Karpas-422 (cell line): ENCODE measurements around the gene ARL2. TPM values are rescaled to one million over a fixed set of nuclear protein-coding genes. Genes with fewer than 3 reads are reported as not detected.

Experiments
- DNase-seq: peaks from one replicate; pipeline ENCODE4 v3.0.0-alpha.2; 2015
- H2AFZ ChIP-seq: fragments of 200-600 bp; sonication (generic); 2 replicates; pipeline ENCODE4 v1.6.1; 2014; ENCODE audit warnings: antibody characterized with exemption, low read length, mixed read lengths
- H3K27ac ChIP-seq: fragments of 200-600 bp; sonication (generic); 2 replicates; pipeline ENCODE4 v1.5.1; 2014; ENCODE audit warnings: mild to moderate bottlenecking, low read length, moderate library complexity
- H3K27me3 ChIP-seq: fragments of 200-600 bp; sonication (generic); 2 replicates; pipeline ENCODE4 v1.6.1; 2014; ENCODE audit warnings: low read length, mixed read lengths
- H3K36me3 ChIP-seq: fragments of 200-600 bp; sonication (generic); 2 replicates; pipeline ENCODE4 v1.6.1; 2014; ENCODE audit warnings: low read length, mixed read lengths; ENCODE audit not compliant: insufficient read depth
- H3K4me1 ChIP-seq: fragments of 200-600 bp; sonication (generic); 2 replicates; pipeline ENCODE4 v1.6.1; 2014; ENCODE audit warnings: mild to moderate bottlenecking, low read length, mixed read lengths
- H3K4me2 ChIP-seq: fragments of 200-600 bp; sonication (generic); 2 replicates; pipeline ENCODE4 v1.6.1; 2014; ENCODE audit warnings: low read length, low read depth, mild to moderate bottlenecking; ENCODE audit not compliant: poor library complexity, severe bottlenecking
- H3K4me3 ChIP-seq: fragments of 200-600 bp; sonication (generic); 2 replicates; pipeline ENCODE4 v1.5.1; 2014; ENCODE audit warnings: mild to moderate bottlenecking, antibody characterized with exemption, low read length, mixed read lengths
- H3K79me2 ChIP-seq: fragments of 200-600 bp; sonication (generic); 2 replicates; pipeline ENCODE4 v1.6.1; 2014; ENCODE audit warnings: mild to moderate bottlenecking, low read length, mixed read lengths
- H3K9ac ChIP-seq: fragments of 200-600 bp; sonication (generic); 2 replicates; pipeline ENCODE4 v1.6.0; 2014; ENCODE audit warnings: low read length
- H3K9me2 ChIP-seq: fragments of 200-600 bp; sonication (generic), shearing (Covaris generic); replicated peaks from 2 replicates; pipeline ENCODE4 v1.6.0; 2014; ENCODE audit warnings: mild to moderate bottlenecking, low read length, moderate library complexity; ENCODE audit not compliant: insufficient read depth
- H3K9me3 ChIP-seq: fragments of 300-700, 200-600 bp; sonication (generic); 2 replicates; pipeline ENCODE4 v1.6.1; 2014; ENCODE audit warnings: low read length, mixed read lengths
- H4K20me1 ChIP-seq: fragments of 200-600 bp; sonication (generic); 2 replicates; pipeline ENCODE4 v1.6.1; 2014; ENCODE audit warnings: mild to moderate bottlenecking, antibody characterized with exemption, low read length, low read depth; ENCODE audit not compliant: insufficient read depth
- total RNA-seq: library from RNA; depleted of rRNA; stranded (reverse); fragments of >200 nt; shearing (Covaris generic); gene quantifications from 2 replicates; pipeline ENCODE4 v1.2.3, GENCODE V29; 2014; ENCODE audit warnings: low replicate concordance

Gene ARL2
- total RNA-seq, 1 experiment from 2014 or later = 28.9 TPM

DNA sequence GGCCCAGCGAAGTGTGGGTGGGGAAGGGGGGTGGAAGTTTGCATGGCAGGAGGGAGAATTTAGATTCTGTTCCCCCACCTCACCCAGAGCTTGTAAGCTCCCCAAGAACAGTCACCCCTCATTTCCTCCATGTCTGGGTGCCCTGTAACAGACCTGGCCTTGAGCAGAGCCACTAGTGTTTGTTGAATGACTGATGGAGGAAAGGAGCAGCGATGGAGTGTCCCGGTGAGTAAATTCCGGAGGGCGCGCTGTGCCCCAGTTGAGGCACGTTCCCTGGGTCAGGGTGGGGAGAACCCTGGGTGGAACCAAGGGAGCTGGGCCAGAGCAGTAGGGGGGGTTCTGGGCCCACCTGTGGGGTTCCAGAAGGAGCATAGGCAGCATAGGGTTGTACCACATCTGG lies 43.6 kb downstream of the ARL2 start:
- Histone ChIP-seq H3K27ac (no peak overlapping the region), H3K4me2 (no peak overlapping the region), H3K9me3 (no peaks in the 10 kb centered on the region), H3K4me3 (no peak overlapping the region), H3K36me3 (no peaks in the 10 kb centered on the region), H4K20me1 (no peaks in the 10 kb centered on the region), H2AFZ (no peak overlapping the region), H3K27me3 (no peaks in the 10 kb centered on the region), H3K9ac (no peak overlapping the region), H3K4me1 (0 out of 2 replicates have a peak, but pooled peaks cover 3% of the 10 kb centered on the region), H3K9me2 (no peaks in the 10 kb centered on the region), H3K79me2 (no peaks in the 10 kb centered on the region)
- no peak for DNase-seq

GRCh38 chr11:65058012-65058411 lies 44.1 kb downstream of the ARL2 start:
- Histone ChIP-seq H3K27ac (no peak overlapping the region), H3K4me3 (no peak overlapping the region), H3K9me2 (no peaks in the 10 kb centered on the region), H3K36me3 (no peaks in the 10 kb centered on the region), H4K20me1 (no peaks in the 10 kb centered on the region), H3K4me2 (no peak overlapping the region), H2AFZ (no peak overlapping the region), H3K4me1 (0 out of 2 replicates have a peak, but pooled peaks cover 3% of the 10 kb centered on the region), H3K79me2 (no peaks in the 10 kb centered on the region), H3K27me3 (no peaks in the 10 kb centered on the region), H3K9me3 (no peaks in the 10 kb centered on the region), H3K9ac (no peak overlapping the region)
- DNase-seq = no peak

DNA sequence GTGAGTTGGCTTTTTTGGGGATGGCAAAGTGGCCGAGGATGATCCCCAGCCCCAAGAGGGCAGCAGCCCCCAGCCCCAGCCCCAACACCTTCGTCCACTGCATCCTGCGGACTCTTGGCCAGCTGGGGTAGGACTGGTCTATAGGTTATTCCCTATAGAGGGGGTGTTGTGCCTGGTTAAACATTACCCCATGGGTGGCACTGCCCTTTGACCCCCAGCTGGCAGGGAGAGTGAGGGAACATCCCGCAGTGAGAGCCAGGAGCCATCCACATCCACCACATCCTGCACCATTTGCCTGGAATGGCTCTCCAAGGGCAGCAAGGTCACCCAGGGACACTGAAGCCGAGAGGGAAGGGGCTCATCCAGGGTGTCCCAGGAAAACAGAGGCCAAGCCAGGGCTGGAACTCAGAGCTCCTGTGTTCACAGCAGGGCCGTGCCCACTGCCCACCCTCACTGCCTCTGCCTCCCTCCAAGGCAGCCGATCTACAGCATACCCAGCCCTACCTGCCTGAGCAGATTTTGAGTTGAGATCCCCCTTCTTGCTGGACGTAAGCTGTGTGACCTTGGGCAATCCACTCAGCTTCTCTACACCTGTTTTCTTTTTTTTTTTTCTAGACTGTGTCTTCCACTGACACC lies 44.6 kb downstream of the ARL2 start, which contains the start of gene NAALADL1:
NAALADL1 (minus strand) TSS at position 135 of the 636 bp plus-strand sequence; CDS start at position 103, 32 bp downstream.
- H3K4me3 ChIP-seq = no peak within 1 kb of the TSS
- no peaks in the 10 kb centered on the region for H4K20me1 ChIP-seq

DNA sequence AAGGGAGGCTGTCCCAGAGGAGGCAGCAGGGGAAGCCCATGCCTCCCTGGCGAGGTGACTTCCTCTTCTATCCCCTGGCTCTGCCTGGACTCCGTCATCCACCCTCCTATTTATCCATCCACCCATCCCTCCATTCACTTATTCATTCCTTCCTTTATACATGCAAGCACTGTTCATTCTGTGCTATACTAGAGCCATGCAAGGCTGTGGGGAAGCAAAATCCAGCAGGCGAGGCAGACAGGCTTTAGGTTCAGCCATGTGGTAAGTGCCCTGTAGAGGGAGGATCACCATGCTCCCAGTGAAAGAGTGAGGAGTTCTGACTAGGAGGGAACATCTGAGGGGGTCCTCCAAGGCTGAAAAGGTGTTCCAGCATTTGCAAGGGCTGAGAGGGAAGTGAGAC lies 45.6 kb downstream of the ARL2 start:
- Histone ChIP-seq H3K79me2 (no peaks in the 10 kb centered on the region), H3K9me2 (no peaks in the 10 kb centered on the region), H3K27me3 (no peaks in the 10 kb centered on the region), H2AFZ (no peak overlapping the region), H4K20me1 (no peaks in the 10 kb centered on the region), H3K9me3 (no peaks in the 10 kb centered on the region), H3K36me3 (no peaks in the 10 kb centered on the region), H3K4me3 (no peak overlapping the region), H3K9ac (no peak overlapping the region), H3K4me2 (no peak overlapping the region), H3K4me1 (0 out of 2 replicates have a peak, but pooled peaks cover 3% of the 10 kb centered on the region), H3K27ac (no peak overlapping the region)
- no peak for DNase-seq

More for the DNA sequence above, 44.6 kb downstream of the ARL2 start, which contains the start of gene NAALADL1:
- Histone ChIP-seq H2AFZ (no peak within 1 kb of the TSS), H3K9me3 (no peaks in the 10 kb centered on the region), H3K4me1 (0 out of 2 replicates have a peak, but pooled peaks cover 3% of the 10 kb centered on the region), H3K4me2 (no peak within 1 kb of the TSS), H3K9me2 (no peaks in the 10 kb centered on the region), H3K79me2 (no peaks in the 10 kb centered on the region), H3K36me3 (no peaks in the 10 kb centered on the region), H3K9ac (no peak within 1 kb of the TSS), H3K27me3 (no peaks in the 10 kb centered on the region), H3K27ac (no peak within 1 kb of the TSS)
- DNase-seq = no peak

GRCh38 chr11:65059959-65060824 lies 46.2 kb downstream of the ARL2 start:
- no peak overlapping the region for H3K4me2 ChIP-seq
- H3K9me3 ChIP-seq = no peaks in the 10 kb centered on the region
- H4K20me1 ChIP-seq = no peaks in the 10 kb centered on the region
- no peaks in the 10 kb centered on the region for H3K9me2 ChIP-seq
- 0 out of 2 replicates have a peak, but pooled peaks cover 3% of the 10 kb centered on the region for H3K4me1 ChIP-seq
- no peaks in the 10 kb centered on the region for H3K36me3 ChIP-seq
- H3K27me3 ChIP-seq = no peaks in the 10 kb centered on the region
- H3K79me2 ChIP-seq = no peaks in the 10 kb centered on the region
- no peak overlapping the region for H3K9ac ChIP-seq
- no peak for DNase-seq
- H2AFZ ChIP-seq = no peak overlapping the region; the same call in 1 of the 2 replicates
- H3K27ac ChIP-seq = no peak overlapping the region
- H3K4me3 ChIP-seq = no peak overlapping the region

DNA sequence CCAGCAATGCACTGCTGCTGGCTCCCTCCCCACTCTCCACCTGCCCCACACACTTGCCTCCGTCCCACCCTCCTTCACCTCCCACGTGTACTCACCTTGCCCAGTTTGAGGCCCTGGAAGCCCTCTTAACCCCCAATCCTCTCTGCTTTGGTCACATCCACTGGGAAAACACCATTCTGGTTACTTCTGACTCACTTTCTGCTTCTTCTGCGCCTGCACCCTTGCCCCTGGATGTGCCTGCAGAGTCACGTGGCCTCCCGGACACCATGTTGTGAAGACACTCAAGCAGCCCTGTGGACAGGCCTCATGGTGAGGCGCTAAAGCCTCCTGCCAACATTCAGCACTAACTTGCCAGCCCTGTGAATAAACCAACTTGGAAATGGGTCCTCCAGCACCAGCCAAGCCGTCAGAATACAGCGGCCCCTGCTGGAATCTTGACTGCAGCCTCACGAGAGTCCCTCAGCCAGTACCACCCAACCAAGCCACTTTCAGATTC lies 47.0 kb downstream of the ARL2 start:
- Histone ChIP-seq H3K4me2 (no peak overlapping the region), H3K4me3 (no peak overlapping the region)

GRCh38 chr11:65063532-65063931 lies 49.6 kb downstream of the ARL2 start:
- Histone ChIP-seq H3K4me2 (no peak overlapping the region), H3K27ac (no peak overlapping the region), H3K9me3 (no peaks in the 10 kb centered on the region), H3K9ac (no peak overlapping the region), H3K36me3 (no peaks in the 10 kb centered on the region), H4K20me1 (no peaks in the 10 kb centered on the region), H3K27me3 (no peaks in the 10 kb centered on the region), H3K79me2 (no peaks in the 10 kb centered on the region), H3K9me2 (no peaks in the 10 kb centered on the region), H2AFZ (no peak overlapping the region), H3K4me3 (no peak overlapping the region), H3K4me1 (0 out of 2 replicates have a peak, but pooled peaks cover 3% of the 10 kb centered on the region)
- DNase-seq = no peak

More for the DNA sequence above, 47.0 kb downstream of the ARL2 start:
- Histone ChIP-seq H3K9ac (no peak overlapping the region), H2AFZ (no peak overlapping the region), H3K27me3 (no peaks in the 10 kb centered on the region), H3K79me2 (no peaks in the 10 kb centered on the region), H3K27ac (no peak overlapping the region), H4K20me1 (no peaks in the 10 kb centered on the region), H3K9me2 (no peaks in the 10 kb centered on the region), H3K4me1 (0 out of 2 replicates have a peak, but pooled peaks cover 3% of the 10 kb centered on the region), H3K9me3 (no peaks in the 10 kb centered on the region), H3K36me3 (no peaks in the 10 kb centered on the region)
- peak; percentile 67 for DNase-seq

DNA sequence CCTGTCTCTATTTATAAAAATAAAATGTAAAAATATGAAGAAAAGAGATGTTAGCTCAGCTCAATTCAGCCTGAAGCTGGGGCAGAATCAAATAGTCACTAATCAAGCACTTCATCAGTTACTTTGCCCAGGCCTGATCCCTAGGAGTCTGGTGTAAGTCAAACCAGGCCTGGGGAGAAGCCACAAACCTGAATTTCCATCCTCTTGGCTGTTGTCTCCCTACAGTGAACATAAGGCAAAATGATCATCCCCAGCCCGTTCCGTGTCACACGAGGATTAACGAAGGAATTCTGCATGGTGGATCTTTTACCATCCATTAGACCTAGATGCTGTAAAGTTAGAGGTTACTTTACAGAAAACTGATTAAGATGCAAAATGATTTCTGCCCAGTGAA lies 50.9 kb downstream of the ARL2 start:
- H2AFZ ChIP-seq = no peak overlapping the region
- H3K4me2 ChIP-seq = no peak overlapping the region

More for the DNA sequence above, 50.9 kb downstream of the ARL2 start:
- Histone ChIP-seq H3K9me3 (no peaks in the 10 kb centered on the region), H3K9me2 (no peaks in the 10 kb centered on the region), H3K4me3 (no peak overlapping the region), H3K27me3 (no peaks in the 10 kb centered on the region), H3K4me1 (0 out of 2 replicates have a peak, but pooled peaks cover 3% of the 10 kb centered on the region), H3K27ac (no peak overlapping the region), H3K9ac (no peak overlapping the region), H4K20me1 (no peaks in the 10 kb centered on the region), H3K36me3 (no peaks in the 10 kb centered on the region), H3K79me2 (no peaks in the 10 kb centered on the region)
- DNase-seq = no peak
